Skeletal muscle satellite cell (primary cell): Measurements from ENCODE around the gene TSPAN16.

Experiments used
- H3K27me3 ChIP-seq: 2 replicates; pipeline ENCODE4 v1.7.0; 2013; ENCODE audit warnings: low read length; ENCODE audit not compliant: control insufficient read depth, insufficient read depth
- H3K36me3 ChIP-seq: 2 replicates; pipeline ENCODE4 v1.7.0; 2013; ENCODE audit warnings: mild to moderate bottlenecking, control low read depth, low read length; ENCODE audit not compliant: insufficient read depth
- H3K4me1 ChIP-seq: 2 replicates; pipeline ENCODE4 v1.7.0; 2013; ENCODE audit warnings: low read length; ENCODE audit not compliant: control insufficient read depth, insufficient read depth
- H3K4me2 ChIP-seq: 2 replicates; pipeline ENCODE4 v1.7.0; 2013; ENCODE audit warnings: mild to moderate bottlenecking, low read length
- H3K4me3 ChIP-seq: 2 replicates; pipeline ENCODE4 v1.7.0; 2013; ENCODE audit warnings: low read length
- H3K9ac ChIP-seq: 2 replicates; pipeline ENCODE4 v1.7.0; 2013; ENCODE audit warnings: mild to moderate bottlenecking, low read depth, low read length, moderate library complexity
- H3K9me3 ChIP-seq: replicated peaks from 2 replicates; pipeline ENCODE4 v1.7.0; 2013; ENCODE audit warnings: mild to moderate bottlenecking, control low read depth, low read length

TSPAN16 gene

DNA sequence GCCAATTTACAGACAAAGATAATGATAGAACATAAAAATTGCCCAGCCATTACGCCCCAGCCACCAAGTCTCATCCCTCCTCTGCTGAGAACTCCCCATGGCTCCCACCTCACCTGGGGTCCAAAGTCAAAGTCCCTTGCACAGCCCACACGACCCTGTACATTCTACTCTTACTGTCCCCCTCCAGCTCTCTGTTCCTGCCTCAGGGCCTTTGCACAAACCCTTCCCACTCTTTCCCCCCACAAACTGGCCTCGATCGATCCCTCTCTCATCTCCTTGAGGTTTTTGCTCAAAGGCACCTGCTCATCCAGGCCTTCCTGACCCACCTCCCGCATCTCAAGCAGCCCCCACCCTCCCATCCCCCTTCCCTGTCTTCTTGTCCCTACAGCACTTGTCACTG is 35.0 kb upstream of the TSPAN16 start:
- peak overlapping the region; percentile 85 for H3K9ac ChIP-seq
- peak overlapping the region; percentile 98 for H3K4me2 ChIP-seq
- no peaks in the 10 kb centered on the region for H3K36me3 ChIP-seq
- H3K9me3 ChIP-seq, result no peaks in the 10 kb centered on the region
- peaks cover 19% of the 10 kb centered on the region for H3K4me1 ChIP-seq
- no peaks in the 10 kb centered on the region for H3K27me3 ChIP-seq
- peak overlapping the region; percentile 86 for H3K4me3 ChIP-seq

DNA sequence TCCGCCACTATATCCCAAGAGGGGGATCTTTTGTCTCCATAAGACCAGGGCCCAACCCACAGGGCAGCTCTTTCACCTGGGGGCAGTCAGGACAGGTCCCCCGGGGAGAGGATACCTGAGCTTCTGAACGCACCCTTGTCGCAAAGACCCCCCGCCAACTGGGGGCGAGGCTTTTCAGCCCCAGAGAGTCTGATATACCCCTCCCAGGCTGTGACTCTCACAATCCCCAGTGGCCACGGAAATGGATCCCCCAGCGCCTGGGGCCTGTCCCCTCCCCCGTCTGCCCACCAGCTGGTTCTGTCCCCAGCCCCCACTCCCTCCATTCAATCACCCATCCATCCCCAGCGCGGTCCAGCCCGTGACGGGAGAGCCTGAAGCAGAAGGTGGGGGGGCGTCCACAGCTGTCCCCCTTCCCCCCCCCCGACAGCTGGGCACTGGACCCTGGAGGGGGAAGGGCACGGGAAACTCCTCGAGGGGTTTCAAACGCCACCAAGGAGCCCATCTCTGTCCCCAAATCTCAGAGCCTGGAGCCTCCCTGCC is 34.5 kb upstream of the TSPAN16 start:
- no peaks in the 10 kb centered on the region for H3K36me3 ChIP-seq
- peak overlapping the region; percentile 85 for H3K9ac ChIP-seq
- H3K4me1 ChIP-seq, result peaks cover 21% of the 10 kb centered on the region
- H3K27me3 ChIP-seq, result no peaks in the 10 kb centered on the region
- no peaks in the 10 kb centered on the region for H3K9me3 ChIP-seq
- H3K4me2 ChIP-seq, result peak overlapping the region; percentile 98
- peak overlapping the region; percentile 86 for H3K4me3 ChIP-seq

DNA sequence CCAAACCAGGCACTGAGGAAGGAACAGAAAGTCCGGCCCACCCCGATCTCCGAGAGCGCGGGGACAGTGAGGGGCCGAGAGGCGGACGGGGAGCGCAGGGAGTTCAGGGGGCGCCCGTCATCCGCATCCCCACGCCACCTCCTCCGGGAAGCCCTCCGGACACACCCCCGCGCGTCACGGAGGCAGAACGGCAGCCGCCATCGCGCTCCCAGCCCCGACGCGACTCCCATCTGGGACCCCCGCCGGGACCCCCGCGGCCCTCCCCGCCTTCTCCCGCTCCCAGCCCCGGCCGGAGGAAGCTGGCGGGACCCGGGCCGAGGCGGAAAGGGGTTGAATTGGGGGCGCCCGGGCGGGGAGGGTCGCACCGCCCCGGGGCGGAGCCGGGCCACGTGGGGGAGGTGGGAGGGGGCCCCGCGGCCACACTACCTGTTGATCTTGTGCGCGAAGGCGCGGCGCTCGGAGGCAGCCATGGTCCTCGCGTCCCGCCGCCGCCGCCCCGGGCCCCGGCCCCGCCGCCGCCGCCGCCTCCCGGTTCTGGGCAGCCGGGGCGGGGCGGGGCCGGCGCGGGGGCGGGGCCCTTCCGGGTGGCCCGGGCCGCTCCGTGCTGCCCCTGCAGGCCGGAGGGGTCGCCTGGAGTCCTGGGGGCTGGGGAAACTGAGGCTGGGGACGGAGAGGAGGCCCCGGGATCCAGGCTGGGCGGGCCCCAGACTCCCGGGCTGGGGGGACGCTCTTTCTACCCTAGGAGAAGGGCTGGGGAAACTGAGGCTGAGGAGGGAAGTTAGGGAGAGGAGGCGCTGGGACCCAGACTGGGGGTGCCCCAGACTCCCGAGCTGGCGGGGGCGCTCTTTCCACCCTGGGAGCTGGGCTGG is 33.8 kb upstream of the TSPAN16 start, which contains the start of gene DOCK6:
Gene DOCK6 (minus strand): TSS at position 554 of the 869 bp plus-strand sequence. CDS start 84 bp downstream, at position 470.
- Histone ChIP-seq H3K4me2 (peak within 1 kb of the TSS; percentile 98), H3K27me3 (no peaks in the 10 kb centered on the region), H3K4me1 (peaks cover 21% of the 10 kb centered on the region), H3K9me3 (no peaks in the 10 kb centered on the region), H3K36me3 (no peaks in the 10 kb centered on the region), H3K9ac (peak within 1 kb of the TSS; percentile 85), H3K4me3 (peak within 1 kb of the TSS; percentile 86)

DNA sequence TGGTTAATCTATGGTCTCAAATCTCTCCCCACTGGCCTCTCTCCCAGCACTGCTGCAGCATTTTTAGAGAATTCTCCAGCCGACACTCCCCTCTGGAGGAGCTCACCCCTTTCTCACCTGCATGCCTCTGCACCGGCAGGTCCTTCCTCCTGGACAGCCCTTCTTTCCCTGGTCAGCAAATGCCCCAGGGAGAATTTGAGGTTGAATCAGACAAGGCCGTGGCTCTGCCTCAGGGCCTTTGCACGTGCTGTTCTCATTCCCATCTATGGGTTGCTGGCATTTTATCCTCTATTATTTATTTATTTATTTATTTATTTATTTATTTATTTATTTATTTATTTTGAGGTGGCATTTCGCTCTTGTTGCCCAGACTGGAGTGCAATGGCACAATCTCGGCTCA is 32.2 kb upstream of the TSPAN16 start:
- no peaks in the 10 kb centered on the region for H3K9me3 ChIP-seq
- no peaks in the 10 kb centered on the region for H3K27me3 ChIP-seq
- H3K4me1 ChIP-seq, result peaks cover 23% of the 10 kb centered on the region
- no peak overlapping the region for H3K9ac ChIP-seq
- H3K4me3 ChIP-seq, result no peak overlapping the region
- no peak overlapping the region for H3K4me2 ChIP-seq
- H3K36me3 ChIP-seq, result no peaks in the 10 kb centered on the region

DNA sequence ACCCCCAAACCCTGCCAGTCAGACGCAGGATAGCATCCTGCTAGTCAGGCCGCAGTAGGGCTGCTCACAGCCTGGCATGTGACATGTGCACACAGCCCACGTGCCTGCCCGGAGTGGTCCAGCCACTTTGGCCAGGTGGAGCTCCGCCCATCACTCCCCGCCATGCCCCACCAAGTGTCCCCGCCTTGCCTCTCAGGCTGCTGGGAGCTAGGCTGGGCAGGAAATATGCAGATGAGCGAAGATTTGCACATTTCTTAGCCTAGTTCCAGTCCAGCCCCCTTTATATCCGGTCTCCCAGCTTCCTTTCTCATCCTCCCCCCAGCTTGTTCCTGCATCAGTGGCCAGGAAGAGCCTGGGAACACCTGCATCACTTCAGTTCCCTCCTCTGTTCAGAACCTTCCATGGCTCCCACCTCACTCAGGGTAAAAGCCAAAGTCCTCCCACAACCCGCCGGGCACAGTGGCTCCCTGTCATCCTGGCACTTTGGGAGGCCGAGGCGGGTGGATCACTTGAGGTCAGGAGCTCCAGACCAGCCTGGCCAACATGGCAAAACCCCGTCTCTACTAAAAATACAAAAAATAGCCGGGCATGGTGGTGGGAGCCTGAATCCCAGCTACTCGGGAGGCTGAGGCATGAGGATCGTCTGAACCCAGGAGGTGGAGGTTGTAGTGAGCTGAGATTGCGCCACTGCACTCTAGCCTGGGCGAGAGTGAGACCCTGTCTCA is 31.3 kb upstream of the TSPAN16 start:
- H3K4me3 ChIP-seq, result no peak overlapping the region
- no peaks in the 10 kb centered on the region for H3K9me3 ChIP-seq
- H3K9ac ChIP-seq, result no peak overlapping the region
- H3K27me3 ChIP-seq, result no peaks in the 10 kb centered on the region
- no peaks in the 10 kb centered on the region for H3K36me3 ChIP-seq
- no peak overlapping the region for H3K4me2 ChIP-seq
- peaks cover 32% of the 10 kb centered on the region for H3K4me1 ChIP-seq

DNA sequence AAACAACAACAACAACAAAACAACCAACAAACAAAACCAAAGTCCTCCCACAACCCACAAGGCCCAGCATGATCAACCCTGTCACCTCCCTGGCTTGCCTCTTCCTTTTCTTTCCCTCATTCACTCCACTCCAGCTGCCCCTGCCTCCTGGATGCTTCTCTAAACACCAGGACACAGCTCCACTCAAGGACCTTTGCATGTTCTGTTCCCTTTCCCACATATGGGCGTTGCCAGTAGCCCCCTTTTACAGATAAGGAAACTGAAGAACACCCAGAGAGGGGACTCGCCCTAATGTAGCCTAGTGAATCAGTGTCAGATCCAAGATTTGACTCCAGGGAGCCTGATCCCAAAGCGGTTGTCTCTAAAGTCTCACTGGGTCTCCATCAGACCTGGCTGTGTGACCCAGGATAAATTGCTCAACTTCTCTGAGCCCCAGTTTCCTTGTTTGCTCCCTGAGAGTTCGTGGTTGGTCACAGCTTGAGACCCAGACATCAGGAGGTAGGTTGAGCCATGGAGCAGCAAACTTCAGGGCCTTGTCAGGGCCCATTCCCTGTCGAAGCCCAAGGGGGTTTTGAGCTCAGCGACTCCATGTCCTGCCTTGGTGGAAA is 30.7 kb upstream of the TSPAN16 start:
- no peak overlapping the region for H3K9ac ChIP-seq
- H3K4me2 ChIP-seq, result no peak overlapping the region
- H3K4me1 ChIP-seq, result peaks cover 33% of the 10 kb centered on the region
- no peaks in the 10 kb centered on the region for H3K27me3 ChIP-seq
- no peak overlapping the region for H3K4me3 ChIP-seq
- H3K9me3 ChIP-seq, result no peaks in the 10 kb centered on the region
- H3K36me3 ChIP-seq, result no peaks in the 10 kb centered on the region

DNA sequence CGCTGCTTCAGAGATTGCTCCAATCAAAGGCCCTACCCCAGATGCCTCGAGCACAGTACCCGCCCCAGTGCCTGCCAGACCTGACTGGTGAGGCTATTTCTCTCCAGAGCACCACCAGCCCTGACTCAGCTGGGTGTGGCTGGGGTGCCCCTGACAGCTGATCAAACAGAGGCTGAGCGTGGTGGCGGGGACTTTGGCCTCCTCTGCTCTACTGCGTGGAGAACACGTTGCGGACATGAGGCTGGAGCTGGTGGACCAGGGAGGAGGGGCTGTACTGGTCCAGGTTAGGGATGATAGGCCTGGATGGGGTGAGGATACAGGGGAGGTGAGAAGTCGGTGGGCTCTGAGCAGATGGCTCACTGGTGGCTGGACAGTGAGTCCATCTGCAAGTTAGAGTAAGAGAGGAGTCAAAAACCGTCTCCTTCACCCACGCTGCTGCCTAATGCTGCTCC is 30.1 kb upstream of the TSPAN16 start:
- H3K4me3 ChIP-seq, result no peak overlapping the region
- H3K9ac ChIP-seq, result no peak overlapping the region
- no peaks in the 10 kb centered on the region for H3K27me3 ChIP-seq

DNA sequence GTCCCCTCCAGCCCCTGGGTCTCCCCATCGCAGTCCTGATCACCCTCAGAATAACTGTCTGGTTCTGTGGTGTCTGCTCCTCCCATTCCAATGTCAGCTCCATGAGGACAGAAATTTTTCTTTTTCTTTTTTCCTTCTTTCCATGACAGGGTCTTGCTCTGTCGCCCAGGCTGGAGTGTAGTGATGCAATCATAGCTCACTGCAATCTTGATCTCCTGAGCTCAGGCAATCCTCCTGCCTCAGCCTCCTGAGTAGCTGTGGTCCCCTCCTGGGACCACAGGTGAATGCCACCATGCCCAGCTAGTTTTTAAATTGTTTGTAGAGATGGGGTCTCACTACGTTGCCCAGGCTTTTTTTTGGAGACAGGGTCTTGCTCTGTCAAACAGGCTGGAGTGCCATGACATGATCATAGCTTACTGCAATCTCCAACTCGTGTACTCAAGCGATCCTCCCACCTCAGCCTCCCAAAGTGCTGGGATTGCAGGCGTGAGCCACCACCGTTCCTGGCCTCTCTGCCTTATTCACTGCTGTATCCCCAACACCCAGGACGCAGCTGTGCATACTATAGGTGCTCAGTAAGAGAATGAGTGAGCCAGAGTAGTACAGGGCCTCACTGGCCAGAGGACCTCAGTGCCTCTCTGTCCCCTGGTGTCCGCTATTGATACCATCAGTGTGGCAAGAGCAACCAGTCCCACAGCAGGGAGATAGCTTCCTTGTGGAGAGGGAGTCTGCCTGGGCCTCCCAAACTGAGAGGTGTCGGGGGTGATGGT is 28.5 kb upstream of the TSPAN16 start:
- no peaks in the 10 kb centered on the region for H3K9me3 ChIP-seq
- H3K4me3 ChIP-seq, result no peak overlapping the region
- H3K36me3 ChIP-seq, result no peaks in the 10 kb centered on the region
- H3K4me1 ChIP-seq, result peaks cover 33% of the 10 kb centered on the region
- no peaks in the 10 kb centered on the region for H3K27me3 ChIP-seq
- no peak overlapping the region for H3K4me2 ChIP-seq
- no peak overlapping the region for H3K9ac ChIP-seq

More for the DNA sequence above, 30.1 kb upstream of the TSPAN16 start:
- H3K9me3 ChIP-seq, result no peaks in the 10 kb centered on the region
- peaks cover 33% of the 10 kb centered on the region for H3K4me1 ChIP-seq
- no peaks in the 10 kb centered on the region for H3K36me3 ChIP-seq
- no peak overlapping the region for H3K4me2 ChIP-seq

DNA sequence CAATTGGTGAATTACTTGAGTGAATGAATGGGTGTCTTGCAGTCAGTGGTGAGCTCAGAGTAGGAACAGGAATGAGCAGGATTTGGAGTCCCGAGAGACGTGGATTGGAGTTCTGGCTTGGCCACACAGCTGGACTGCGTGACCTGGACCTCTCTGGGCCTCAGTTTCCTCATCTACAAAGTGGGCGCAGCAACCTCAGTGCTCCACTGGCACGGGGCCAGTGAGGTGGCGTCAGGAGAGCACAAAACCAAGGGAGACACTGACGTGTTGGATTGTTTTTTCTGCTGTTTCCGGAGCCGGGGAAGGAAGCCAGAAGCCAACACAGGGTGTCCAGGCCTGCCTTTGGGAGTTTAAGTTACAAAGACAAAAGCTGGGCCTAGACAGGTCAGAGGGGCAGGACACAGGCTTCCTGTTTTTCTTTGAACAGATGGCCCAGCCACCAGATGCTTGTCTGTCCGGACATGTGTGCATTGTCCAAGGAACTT is 27.1 kb upstream of the TSPAN16 start:
- peak overlapping the region; percentile 39 for H3K4me2 ChIP-seq
- H3K4me1 ChIP-seq, result peaks cover 30% of the 10 kb centered on the region
- H3K27me3 ChIP-seq, result no peaks in the 10 kb centered on the region
- H3K9ac ChIP-seq, result peak overlapping the region; percentile 55
- no peaks in the 10 kb centered on the region for H3K36me3 ChIP-seq
- H3K4me3 ChIP-seq, result no peak overlapping the region
- H3K9me3 ChIP-seq, result no peaks in the 10 kb centered on the region

DNA sequence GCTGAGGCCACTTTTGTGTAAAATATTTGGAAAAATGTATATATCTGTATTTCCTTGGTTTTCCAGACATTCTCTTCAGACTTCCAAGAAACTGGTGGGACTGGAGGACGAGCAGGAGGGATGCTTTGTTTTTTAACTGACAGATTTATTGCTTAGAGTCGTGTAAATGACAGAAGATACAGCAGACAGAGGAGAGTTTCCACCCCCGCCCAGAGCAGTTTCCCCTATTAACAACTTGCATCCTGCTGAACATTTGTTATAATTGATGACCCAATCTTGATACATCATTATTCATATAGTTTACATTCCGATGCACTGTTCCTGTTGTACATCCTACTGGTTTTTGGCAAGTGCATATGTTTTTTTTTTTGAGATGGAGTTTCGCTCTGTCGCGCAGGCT is 26.6 kb upstream of the TSPAN16 start:
- no peak overlapping the region for H3K4me3 ChIP-seq
- peak overlapping the region; percentile 39 for H3K4me2 ChIP-seq
- H3K27me3 ChIP-seq, result no peaks in the 10 kb centered on the region
- peak overlapping the region; percentile 55 for H3K9ac ChIP-seq
- H3K36me3 ChIP-seq, result no peaks in the 10 kb centered on the region
- peaks cover 29% of the 10 kb centered on the region for H3K4me1 ChIP-seq
- no peaks in the 10 kb centered on the region for H3K9me3 ChIP-seq
